Measurements from ENCODE around the gene ZSWIM4. TPM values are rescaled to one million over a fixed set of nuclear protein-coding genes. Genes with fewer than 3 reads are reported as not detected.
"Not testable (repeated sequence)": the region's sequence is repeated elsewhere in the genome, so short reads cannot be mapped to it uniquely, and the experiment has no call there.

ZSWIM4 gene
- total and polyA plus RNA-seq, 10 donors = 1.5 to 14.8 (median 7.7) TPM

DNA sequence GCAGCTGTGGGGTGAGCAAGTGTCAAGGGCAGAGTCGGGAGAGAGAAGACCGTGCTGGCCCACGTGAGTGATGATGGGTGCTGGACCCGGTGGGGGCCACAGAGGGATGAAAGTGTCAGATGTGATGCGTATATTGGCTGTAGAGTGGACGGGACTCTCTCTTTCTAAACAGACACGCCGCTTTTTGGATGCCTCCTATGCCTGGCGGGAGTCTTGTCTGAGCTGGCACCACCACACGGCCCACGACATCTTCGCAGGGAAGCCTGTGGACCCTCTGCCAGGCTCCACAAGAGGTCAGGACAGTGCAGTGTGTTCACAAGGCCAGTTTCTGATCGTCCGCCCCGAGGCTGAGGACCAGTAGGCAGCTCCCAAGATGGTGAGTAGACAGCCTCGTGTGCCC is 43.8 kb upstream of the ZSWIM4 start:
- Histone ChIP-seq H3K36me3 (peaks cover 6 to 59% (median 52%) of the 10 kb centered on the region in 6 donors), H3K4me3 (no peak overlapping the region), H3K27me3 (replicated peaks in 1 of 7) (no peaks in the 10 kb centered on the region), H3K9me3 (peaks cover 0 to 3% (median 0%) of the 10 kb centered on the region in 8 donors), H3K27ac (no peak overlapping the region), H3K4me1 (peaks cover 12 to 44% (median 21%) of the 10 kb centered on the region in 6 donors)
- TF ChIP-seq, protein P1, sequence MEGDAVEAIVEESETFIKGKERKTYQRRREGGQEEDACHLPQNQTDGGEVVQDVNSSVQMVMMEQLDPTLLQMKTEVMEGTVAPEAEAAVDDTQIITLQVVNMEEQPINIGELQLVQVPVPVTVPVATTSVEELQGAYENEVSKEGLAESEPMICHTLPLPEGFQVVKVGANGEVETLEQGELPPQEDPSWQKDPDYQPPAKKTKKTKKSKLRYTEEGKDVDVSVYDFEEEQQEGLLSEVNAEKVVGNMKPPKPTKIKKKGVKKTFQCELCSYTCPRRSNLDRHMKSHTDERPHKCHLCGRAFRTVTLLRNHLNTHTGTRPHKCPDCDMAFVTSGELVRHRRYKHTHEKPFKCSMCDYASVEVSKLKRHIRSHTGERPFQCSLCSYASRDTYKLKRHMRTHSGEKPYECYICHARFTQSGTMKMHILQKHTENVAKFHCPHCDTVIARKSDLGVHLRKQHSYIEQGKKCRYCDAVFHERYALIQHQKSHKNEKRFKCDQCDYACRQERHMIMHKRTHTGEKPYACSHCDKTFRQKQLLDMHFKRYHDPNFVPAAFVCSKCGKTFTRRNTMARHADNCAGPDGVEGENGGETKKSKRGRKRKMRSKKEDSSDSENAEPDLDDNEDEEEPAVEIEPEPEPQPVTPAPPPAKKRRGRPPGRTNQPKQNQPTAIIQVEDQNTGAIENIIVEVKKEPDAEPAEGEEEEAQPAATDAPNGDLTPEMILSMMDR (IDR thresholded peaks at IDR 0.05 in 8 of 11, conservative IDR thresholded peaks at IDR 0.05 in 3 of 11) = no peak
- TF ChIP-seq POLR2A (IDR thresholded peaks at IDR 0.05) (no peak), POLR2AphosphoS5 (IDR thresholded peaks at IDR 0.05) (no peak)
- 90 to 94% (median 92%) methylated on average over 16 of the region's 16 CpGs for WGBS, 5 donors
- intact Hi-C loops (cut with DNase I; ENCODE audit: low total_unique reads) = no loop called here
- DNase-seq = no peak

DNA sequence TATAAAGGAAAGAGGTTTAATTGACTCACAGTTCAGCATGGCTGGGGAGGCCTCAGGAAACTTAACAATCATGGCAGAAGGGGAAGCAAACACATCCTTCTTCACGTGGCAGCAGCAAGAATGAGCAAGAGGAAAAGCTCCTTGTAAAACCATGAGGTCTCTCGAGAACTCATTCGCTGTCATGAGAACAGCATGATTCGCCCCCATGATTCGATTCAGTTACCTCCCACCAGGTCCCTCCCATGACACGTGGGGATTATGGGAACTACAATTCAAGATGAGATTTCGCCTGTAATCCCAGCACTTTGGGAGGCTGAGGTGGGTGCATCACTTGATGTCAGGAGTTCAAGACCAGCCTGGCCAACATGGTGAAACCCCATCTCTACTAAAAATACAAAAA is 41.6 kb upstream of the ZSWIM4 start:
- intact Hi-C loops (cut with DNase I; ENCODE audit: low total_unique reads); H3K9me3 ChIP-seq; DNase-seq; H3K27ac ChIP-seq; H3K4me3 ChIP-seq; H3K27me3 ChIP-seq (replicated peaks in 1 of 7): not testable (repeated sequence)
- Histone ChIP-seq H3K4me1 (peaks cover 8 to 32% (median 15%) of the 10 kb centered on the region in 6 donors), H3K36me3 (peaks cover 6 to 81% (median 73%) of the 10 kb centered on the region in 6 donors)
- WGBS, 5 donors = 80 to 92% (median 86%) methylated on average over 7 of the region's 7 CpGs

DNA sequence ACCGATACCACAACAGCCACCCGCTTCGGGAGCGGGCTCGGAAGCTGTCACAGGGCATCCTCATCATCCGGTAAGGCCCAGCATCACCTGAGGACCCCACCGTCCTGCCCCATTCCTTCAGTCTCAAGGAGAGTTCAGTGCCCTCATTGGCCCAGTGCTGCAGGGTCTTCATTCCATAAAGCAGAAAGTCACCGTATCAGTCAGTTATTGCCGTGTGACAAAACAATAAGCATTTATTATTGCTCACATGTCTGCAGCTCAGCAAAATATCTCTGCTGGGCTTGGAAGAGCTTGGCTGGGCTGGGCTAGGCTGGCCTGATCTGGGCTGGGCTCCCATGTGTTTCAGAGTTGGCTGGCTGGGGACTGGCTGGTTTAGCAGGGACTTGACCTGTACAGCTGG is 39.0 kb upstream of the ZSWIM4 start:
- 98 to 99% (median 99%) methylated on average over 9 of the region's 9 CpGs for WGBS, 5 donors
- H3K36me3 ChIP-seq = peaks cover 8 to 100% (median 98%) of the 10 kb centered on the region in 6 donors
- TF ChIP-seq, protein P1 (IDR thresholded peaks at IDR 0.05 in 8 of 11, conservative IDR thresholded peaks at IDR 0.05 in 3 of 11) = no peak
- no peak for TF ChIP-seq POLR2AphosphoS5 (IDR thresholded peaks at IDR 0.05)
- no peak for TF ChIP-seq POLR2A (IDR thresholded peaks at IDR 0.05)
- H3K4me3 ChIP-seq = no peak overlapping the region
- no peak for DNase-seq
- no peaks in the 10 kb centered on the region for H3K9me3 ChIP-seq
- H3K4me1 ChIP-seq = peaks cover 0 to 7% (median 0%) of the 10 kb centered on the region in 6 donors
- intact Hi-C loops (cut with DNase I; ENCODE audit: low total_unique reads) = no loop called here
- H3K27ac ChIP-seq = no peak overlapping the region
- no peaks in the 10 kb centered on the region for H3K27me3 ChIP-seq (replicated peaks in 1 of 7)

DNA sequence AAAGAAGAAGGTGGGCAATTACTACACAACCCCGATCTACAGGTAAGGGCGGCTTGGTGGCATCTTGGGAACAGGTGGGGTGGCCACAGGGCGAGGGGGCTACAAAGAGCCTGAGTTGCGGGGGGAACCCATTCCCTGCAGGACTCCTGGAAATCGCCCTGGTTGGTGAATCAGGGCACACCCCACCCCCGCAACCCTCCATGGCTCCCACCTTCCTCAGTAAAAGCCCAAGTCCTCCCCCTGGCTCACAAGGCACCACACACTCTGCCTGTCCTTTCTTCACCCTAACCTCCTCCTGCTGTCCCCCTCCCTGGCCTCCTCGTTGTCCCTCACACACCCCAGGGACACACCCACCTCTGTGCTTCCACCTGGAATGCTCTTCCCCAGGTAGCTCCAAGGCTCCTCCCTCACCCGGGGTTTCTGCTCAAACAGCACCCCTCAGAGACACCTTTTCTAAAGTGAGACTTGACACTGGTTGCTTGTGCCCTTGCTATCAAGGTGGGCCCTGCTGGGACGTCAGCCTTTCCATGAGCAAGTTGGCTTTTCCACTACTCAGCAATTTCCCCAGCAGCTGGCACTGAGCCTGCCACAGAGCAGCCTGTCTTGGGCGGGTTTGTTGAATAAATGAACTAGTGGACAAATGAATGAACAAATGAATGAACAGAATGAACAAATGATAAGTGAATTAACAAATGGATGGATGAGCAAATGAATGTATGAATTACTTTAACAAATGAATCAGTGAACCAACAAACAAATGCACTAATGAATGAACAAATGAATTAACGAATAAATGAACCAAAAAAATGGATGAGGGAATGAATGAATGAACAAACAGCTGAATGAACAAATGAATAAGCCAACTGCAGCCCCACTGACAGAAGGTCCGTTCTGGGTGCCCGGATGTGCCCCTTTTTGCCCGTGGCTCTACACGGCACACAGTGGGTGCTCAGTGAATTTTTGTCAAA is 37.2 kb upstream of the ZSWIM4 start:
- H3K27me3 ChIP-seq (replicated peaks in 1 of 7) = no peaks in the 10 kb centered on the region
- 87 to 94% (median 90%) methylated on average over 15 of the region's 15 CpGs for WGBS, 5 donors
- H3K36me3 ChIP-seq = peaks cover 8 to 100% (median 97%) of the 10 kb centered on the region in 6 donors
- no peak overlapping the region for H3K27ac ChIP-seq
- H3K4me3 ChIP-seq = no peak overlapping the region
- no peak for TF ChIP-seq POLR2AphosphoS5 (IDR thresholded peaks at IDR 0.05)
- TF ChIP-seq, protein P1 (IDR thresholded peaks at IDR 0.05 in 8 of 11, conservative IDR thresholded peaks at IDR 0.05 in 3 of 11) = no peak
- TF ChIP-seq POLR2A (IDR thresholded peaks at IDR 0.05) = no peak
- H3K4me1 ChIP-seq = peaks cover 0 to 3% (median 0%) of the 10 kb centered on the region in 6 donors
- no peak for DNase-seq
- intact Hi-C loops (cut with DNase I; ENCODE audit: low total_unique reads) = no loop called here
- no peaks in the 10 kb centered on the region for H3K9me3 ChIP-seq

All from spleen (tissue), 11 donors.